ENCODE results near the gene TMEM266.

The TMEM266 gene

GRCh38 chr15:76135516-76135915 is 75.7 kb downstream of the TMEM266 start:
- DNase-seq = no peak

- no peak for DNase-seq
Measured at GRCh38 chr15:76138436-76138835, 78.7 kb downstream of the TMEM266 start.

DNA sequence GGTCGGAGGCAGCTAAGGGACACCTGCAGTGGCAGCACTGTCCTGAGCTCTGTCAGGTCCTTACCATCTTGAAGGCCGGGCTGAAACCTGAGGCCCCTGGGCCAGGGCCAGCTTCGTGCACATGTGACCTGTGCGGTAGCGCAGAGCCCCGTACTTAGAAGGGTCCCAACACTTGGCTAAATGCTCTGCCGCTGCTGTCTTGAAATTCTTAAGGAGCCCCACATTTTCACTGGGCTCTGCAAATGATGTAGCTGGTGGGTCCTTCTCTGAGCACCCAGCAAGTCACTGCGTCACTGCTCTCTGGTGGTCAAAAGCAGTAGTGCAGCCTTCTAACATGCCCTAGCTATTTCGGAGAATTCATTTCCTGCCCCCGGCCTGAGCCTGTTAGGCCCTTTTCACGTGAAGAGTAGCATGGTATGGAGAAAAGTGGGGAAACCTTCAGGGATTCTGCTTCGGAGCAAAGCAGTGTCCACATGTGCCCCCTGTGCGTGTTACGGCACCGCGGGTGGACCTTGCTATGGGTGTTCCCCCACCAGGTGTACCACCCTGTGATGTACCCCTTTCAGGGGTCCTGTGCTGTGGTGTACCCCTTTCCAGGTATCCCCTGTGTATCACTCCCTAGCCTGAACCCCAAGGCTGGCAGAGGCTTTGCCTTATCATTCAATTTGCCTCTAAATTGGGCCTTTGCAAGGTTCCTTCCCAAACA is 79.7 kb downstream of the TMEM266 start:
- peak; percentile 21 for DNase-seq

DNA sequence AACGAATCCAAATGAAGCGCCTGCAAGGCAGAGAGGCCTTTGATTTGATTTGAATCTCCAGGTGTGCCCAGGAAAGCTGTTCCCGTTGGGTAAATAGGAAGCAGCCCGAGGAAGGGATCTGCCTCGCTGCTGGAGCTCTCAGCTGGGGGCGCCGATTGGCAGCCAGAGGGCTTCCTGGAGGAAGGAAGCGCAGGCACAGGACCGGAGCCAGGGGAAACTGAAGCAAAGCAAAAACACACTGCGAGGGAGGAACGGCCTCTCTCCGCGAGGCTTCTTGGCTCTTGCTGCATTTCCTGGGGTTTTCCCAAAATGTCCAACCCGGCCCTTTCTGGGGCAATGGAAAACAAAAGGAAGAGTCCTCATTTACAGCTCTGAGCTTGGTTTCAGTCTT is 80.3 kb downstream of the TMEM266 start:
- DNase-seq = no peak

DNA sequence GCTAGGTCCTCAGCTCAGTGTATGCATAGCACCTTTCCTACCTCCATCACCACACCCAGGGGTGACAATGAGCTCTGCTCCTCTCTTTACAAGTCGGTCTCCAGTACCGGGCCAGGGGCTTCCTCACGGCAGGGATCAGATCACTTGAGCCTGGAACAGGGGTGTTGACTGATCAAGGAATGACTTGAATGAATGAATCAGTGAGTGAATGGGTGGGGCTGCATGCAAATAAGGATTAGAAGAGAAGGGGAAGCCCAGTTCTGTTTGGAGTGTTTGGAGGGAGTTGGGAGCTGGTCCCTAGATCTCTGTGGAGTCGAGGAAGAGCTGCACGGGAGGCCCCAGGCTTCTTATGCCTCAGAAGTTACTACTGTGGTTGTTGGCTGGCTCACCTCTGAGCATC is 87.0 kb downstream of the TMEM266 start:
- no peak for DNase-seq

DNA sequence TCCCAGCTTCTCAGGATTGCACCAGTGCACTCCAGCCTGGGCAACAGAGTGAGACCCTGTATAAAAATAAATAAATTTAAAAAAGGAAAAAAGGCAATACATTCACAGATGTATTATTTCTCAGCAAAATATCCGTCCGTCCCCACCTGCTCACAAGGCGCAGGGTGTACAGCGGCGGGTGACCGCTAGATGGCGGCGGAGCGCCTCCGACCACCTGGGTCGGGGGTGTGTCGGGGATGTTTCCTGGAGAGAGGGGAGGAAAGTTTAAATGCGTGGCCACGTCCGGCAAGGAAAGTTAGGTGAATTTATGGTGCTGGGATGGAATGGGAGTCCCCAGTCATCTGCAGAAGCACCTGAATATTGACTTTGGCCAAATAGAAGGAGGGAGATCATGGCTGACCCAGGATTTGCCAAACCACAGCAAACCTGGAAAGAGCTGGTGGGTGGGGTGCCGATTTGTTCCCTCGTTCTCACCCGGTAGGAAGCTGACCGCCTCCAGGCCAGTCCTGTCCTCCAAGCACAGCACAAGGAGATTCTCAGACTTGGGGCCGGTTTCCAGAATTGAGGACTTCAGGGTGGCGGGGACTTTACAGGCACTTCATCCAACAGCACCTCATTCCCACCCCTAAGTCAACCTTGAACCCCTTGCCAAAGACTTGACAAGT is 88.3 kb downstream of the TMEM266 start:
- no peak for DNase-seq

DNA sequence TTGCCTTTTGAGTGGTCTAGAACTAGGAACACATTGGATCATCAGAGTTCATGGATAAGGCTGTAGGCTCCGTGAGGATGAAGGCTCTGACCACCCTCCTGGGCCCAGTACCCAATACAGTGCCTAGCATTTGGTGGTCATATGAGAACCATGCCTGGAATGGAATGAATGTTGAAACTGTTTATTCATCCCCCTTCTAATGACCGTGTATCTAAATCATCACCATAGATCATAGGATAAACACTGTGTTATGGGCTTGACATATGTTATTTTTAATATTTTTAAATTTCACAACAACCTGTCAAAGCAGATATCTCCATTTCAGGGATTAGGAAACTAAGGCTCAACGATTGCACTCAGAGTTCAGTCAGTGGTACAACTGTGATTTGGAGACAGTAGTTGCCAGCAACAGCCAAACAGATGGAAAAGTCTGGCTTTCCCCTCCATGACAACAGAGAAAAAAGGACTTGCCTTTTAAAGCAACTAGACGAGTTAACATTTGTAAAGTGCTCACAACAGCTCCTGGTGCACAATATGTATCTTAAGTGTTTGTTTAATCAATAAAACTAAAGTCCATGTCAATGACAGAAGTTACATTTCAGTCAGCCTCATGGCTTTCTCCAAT is 89.6 kb downstream of the TMEM266 start:
- no peak for DNase-seq

DNA sequence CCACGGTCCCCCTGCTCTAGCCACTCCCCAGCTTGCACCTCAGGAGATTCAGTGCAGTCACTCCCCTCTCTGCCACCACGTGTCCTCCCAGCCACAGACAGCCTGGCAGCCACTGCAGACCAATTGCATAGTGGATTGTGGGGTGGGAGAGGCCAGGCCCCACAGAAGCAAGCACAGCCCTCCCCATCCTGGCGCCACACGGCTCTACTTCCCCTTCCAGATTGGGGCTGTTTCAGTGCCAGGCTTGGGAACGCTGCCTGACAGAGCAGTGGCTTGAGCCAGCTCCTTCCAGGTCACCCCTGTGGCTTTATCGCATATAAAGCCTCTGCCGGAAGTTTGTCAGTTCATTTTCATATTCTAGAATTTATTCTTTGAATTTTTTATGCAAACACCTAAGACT is 90.7 kb downstream of the TMEM266 start:
- DNase-seq = no peak

DNA sequence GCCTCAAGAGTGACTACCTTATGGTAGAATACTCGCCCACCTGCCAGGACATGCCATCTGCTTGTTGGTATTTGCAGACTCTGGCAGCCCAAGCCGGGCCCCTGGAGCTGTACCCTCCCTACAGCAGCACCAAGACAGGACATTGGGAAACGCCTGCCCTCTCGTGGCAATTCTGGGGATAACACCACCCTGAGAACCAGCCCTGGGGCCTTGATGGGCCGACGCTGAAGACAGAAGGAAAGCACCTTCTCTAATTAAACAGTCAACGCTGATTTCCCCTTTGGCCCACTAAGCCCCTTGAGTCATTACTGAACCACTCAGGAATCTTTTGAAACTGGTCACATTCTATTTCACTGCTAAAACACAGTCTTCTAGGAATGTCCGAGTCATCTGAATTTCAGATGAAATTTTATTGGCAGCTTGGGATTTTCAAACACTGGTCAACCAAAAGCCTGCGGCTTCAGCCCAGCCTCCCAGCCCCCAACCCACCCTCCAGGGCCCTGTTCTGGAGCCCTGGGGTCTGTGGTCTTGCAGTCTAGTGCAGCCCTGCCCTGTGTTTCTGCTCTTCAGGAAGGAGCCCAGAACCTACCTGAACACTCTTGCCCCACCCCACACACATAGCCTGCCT is 91.3 kb downstream of the TMEM266 start:
- DNase-seq = no peak

DNA sequence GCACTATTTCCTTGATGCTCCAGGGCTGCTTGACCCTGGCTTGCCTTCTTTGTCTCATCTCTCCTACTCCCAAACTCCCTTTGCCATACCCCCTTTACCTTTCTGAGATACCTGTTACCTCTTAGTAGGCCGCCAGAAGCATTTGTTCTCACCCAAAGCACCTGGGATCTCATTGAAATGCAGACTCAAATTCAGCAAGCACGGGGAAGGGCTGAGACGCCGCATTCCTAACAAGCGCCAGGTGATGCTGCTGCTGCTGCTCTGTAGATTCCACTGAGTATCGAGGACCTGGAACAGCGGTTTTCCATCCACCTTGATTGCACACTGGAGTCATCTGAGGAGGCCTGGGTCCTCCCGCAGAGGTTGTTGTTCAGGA is 91.8 kb downstream of the TMEM266 start:
- DNase-seq = no peak

DNA sequence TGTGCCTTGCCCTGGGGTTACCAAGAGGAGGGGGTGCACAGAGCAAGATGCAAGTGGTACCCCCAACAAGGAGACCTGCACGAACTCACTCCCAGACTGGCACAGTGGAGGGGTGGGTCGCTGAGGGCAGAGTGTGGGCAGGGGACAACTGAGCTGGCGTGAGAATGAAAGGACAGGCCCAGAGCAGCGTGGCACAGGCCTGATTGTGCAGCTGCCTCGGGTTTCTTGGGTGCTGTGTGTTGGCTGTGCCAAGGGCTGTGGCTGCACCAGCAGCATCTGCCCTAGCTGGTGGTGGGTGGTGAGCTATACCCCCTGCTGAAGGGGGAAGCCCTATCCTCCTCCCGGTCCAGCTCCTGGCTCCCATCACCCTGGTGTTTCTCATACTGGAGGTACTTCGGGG is 92.4 kb downstream of the TMEM266 start:
- no peak for DNase-seq

DNA sequence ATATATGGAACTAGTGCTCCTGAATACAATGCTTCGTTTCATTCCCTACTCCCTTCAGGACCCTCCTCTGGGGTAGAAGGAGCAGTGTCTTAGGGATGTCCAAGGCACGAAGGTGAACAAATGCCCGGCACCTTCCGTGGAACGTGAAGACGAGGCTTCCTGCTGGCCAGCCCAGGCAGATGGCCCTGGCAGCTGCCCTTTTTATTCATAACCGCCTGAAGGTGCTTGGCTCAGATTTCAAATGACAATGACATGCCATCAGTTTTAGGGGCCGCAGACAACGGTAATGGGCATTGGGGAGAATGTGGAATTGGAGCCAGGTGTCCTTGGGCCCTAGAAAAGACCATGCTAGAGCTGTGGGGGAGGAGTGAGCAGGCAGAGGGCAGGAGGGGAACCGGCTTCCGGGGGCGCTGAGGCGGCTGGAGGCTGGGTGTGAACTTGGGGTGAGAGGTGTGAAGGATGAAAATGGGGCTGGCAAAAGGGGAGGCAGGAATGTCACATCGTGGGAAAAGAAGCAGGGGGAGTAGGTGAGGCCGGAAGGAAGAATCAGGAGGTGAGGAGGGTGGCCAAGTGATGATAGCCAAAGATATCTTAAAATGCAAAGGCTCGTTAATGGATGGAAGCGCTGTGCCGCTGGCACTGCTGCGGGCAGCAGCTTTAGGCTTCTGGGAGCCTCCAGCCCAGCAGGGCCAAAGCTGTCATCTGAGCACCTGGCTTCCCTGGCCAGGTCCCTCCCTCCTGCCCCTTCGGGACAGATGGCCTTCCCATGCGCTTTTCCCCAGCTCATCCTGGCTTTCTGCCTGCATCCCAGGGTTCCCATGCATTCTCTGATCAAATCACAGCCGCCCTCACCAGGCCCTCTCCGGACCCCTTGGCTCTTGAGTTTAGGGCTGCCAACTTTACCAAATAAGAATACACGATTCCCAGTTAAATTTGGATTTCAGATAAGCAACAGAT is 93.7 kb downstream of the TMEM266 start:
- DNase-seq = no peak

- DNase-seq = no peak
Measured at GRCh38 chr15:76155731-76156130, 95.9 kb downstream of the TMEM266 start.

DNA sequence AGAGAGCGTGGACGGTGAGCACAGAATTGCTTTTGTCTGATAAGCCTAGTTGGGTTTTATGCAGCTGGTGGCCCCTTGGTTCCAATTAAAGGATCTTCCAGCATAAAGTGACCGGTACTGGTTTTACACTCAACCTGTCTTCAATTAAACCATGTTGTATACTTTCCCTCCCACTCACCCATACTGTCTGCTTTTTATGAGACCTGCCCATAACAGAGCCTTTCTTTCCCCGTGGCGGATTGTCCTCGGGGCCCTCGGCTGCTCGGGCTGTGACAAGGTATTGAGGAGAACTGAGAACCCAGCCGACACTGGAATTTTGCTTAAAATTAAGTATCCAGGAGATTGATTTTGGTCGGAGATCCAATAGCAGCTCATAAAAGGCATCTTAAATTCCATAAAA is 98.4 kb downstream of the TMEM266 start:
- DNase-seq = no peak

DNA sequence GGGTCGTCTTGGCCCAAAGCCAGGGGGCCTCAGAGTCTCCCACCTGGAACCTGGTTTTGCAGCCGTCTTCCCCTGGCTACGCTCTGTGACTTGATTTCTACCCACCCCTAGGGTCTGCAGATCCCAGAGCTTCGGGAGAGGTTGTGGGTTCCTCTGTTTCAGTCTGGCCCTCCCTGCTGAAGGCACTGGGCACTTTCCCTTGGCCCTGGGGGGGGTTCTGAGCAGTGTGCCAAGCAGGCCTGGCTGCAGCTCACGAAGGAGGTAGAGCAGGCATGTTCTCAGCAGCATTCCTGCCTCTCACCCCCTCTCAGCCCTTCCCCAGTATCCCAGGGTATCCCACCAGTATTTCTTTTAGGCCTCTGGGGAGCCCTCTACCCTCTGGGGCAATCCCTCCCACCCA is 99.0 kb downstream of the TMEM266 start:
- no peak for DNase-seq

GRCh38 chr15:76159282-76159681 is 99.5 kb downstream of the TMEM266 start:
- no peak for DNase-seq

GRCh38 chr15:76160426-76161152 is 100.8 kb downstream of the TMEM266 start:
- DNase-seq = no peak

GRCh38 chr15:76161153-76162035 is 101.6 kb downstream of the TMEM266 start:
- DNase-seq = no peak

DNA sequence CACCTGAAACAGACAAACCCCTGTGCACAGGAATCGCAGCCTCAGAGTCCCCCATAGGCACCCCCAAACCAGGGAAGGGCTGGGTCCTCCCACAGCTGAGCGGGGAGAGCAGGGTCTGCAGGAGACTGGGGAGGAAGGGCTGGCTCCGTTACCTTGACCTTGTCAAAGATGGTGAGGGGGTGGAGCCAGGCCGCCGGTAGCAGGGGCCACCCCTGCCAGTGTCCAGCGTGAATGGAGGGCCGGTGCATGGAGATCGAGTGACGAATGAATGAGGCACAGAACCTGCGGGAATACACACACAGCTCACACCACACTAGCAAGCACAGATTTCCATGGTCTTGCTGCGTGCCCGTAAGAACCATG is 102.2 kb downstream of the TMEM266 start:
- DNase-seq = no peak

DNA sequence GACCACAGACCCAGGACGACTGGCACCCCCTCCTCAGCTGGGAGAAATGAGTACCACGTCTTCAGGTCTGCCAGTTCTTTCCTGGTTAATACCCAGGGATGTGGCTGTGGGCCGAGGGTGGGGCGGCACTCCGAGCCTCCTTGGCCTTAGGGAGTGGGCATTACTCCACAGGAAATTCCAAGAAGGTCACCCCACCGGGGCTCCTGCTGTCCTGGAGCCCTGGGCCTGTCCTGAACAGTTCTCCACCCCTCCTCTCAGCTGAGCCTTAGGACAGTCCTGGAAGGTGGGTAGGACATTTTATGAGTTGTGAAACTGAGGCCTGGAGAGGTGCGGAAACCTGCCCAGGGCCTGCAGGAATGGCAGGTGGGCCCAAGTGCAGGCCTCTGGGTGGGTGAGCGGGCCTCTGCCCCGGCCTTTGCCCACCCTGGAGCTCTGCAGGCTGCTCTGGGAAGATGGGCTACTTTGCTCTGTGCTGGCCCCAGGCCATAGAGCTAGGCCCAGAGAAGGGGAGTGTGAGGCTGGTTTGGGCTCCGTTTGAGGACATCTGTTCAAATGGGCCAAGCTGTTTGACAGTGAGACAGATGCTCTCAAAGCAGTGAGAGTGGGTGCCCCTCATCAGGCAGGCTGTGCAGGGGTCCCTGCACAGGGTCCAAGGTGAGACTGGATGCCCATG is 103.1 kb downstream of the TMEM266 start:
- DNase-seq = no peak

Data from NCI-H2107 (cell line).